ENCODE results near the gene CNTNAP4.

Gene CNTNAP4

DNA sequence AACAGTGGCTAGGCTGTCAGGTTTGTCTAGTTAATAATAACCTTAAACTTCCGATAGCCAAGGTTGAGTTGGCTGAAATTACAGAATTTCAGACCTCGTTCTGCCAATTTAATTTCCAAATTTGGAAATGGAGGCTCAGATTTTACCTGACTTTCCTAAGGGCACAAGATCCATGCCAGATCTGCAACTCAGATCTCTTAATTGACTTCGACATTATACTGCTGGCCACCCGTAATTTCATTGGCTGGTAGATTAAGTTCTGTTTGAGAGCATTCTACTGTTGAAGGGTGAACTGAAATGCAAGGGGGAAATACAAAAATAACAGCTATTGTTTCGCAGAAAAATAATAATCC is 210.8 kb downstream of the CNTNAP4 start:
- no peak for DNase-seq (ENCODE audit: low read depth)

DNA sequence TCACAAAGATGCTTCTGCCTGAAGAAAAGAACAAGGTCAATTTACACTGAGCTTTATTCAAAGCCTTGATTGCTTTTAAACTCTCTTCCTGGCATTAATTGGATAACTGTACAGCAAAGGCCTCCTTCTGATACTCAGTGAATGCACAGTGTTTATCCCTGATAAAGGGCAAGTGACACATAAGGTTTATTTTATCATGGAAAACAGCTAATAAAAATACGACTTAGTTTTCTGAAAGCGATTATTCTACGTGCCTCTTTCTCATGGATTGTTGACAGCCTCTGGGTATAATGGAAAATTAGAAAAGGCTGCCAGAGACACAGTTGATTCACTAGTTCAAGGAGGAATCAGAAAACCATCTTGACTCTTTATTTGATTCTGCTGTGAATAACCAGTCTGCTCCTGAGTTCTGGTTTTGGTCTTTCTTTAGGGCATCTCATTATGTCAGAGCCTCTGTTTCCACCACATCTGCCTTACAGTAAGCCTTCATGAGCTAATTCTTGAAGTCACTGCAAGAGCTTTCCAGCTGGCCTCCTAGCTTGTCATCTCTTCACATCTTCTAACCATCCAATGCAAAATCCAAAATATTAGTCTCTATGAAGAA is 212.9 kb downstream of the CNTNAP4 start:
- DNase-seq (ENCODE audit: low read depth): no peak
- TF ChIP-seq, protein P1, sequence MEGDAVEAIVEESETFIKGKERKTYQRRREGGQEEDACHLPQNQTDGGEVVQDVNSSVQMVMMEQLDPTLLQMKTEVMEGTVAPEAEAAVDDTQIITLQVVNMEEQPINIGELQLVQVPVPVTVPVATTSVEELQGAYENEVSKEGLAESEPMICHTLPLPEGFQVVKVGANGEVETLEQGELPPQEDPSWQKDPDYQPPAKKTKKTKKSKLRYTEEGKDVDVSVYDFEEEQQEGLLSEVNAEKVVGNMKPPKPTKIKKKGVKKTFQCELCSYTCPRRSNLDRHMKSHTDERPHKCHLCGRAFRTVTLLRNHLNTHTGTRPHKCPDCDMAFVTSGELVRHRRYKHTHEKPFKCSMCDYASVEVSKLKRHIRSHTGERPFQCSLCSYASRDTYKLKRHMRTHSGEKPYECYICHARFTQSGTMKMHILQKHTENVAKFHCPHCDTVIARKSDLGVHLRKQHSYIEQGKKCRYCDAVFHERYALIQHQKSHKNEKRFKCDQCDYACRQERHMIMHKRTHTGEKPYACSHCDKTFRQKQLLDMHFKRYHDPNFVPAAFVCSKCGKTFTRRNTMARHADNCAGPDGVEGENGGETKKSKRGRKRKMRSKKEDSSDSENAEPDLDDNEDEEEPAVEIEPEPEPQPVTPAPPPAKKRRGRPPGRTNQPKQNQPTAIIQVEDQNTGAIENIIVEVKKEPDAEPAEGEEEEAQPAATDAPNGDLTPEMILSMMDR (IDR thresholded peaks at IDR 0.05; ENCODE audit: insufficient read depth, low read depth, low read length, missing control alignments): no peak
- no peak overlapping the region for H3K4me3 ChIP-seq (ENCODE audit: low read length)

More for the DNA sequence above, 210.8 kb downstream of the CNTNAP4 start:
- no peak overlapping the region for H3K4me3 ChIP-seq (ENCODE audit: low read length)
- TF ChIP-seq, protein P1 (IDR thresholded peaks at IDR 0.05; ENCODE audit: insufficient read depth, low read depth, low read length, missing control alignments): no peak

DNA sequence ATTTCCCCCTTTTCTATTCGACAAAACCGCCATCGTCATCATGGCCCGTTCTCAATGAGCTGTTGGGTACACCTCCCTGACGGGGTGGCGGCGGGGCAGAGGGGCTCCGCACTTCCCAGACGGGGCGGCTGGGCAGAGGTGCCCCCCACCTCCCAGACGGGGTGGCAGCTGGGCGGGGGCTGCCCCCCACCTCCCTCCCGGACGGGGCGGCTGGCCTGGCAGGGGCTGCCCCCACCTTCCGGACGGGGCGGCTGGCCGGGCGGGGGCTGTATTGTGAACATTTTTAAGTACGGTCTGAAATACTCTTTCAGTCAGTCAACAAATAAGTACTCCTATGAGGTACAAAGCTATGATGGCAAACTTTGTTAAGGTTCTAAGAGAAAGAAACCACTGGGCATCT is 222.8 kb downstream of the CNTNAP4 start:
- no peak overlapping the region for H3K4me3 ChIP-seq (ENCODE audit: low read length)
- DNase-seq (ENCODE audit: low read depth): no peak
- TF ChIP-seq, protein P1 (IDR thresholded peaks at IDR 0.05; ENCODE audit: insufficient read depth, low read depth, low read length, missing control alignments): no peak

DNA sequence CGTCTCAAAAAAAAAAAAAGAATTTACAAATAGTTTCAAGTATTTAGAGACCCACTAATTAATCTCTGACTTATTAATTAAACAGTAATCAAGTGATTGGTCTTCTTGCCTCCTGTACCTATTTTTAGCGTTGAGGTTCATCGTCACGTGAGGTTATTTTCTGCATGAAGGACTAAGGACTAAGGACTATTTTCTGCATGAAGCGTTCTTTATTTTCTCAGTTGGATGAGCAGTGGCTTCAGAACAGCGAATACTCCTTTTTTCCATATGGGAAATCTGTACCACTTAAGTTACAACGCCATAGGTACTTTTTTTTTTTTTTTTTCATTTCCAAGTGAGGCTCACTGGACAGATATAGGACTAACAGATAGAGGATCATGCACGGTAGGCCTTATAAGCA is 224.9 kb downstream of the CNTNAP4 start:
- TF ChIP-seq, protein P1 (IDR thresholded peaks at IDR 0.05; ENCODE audit: insufficient read depth, low read depth, low read length, missing control alignments): no peak
- no peak for DNase-seq (ENCODE audit: low read depth)
- H3K4me3 ChIP-seq (ENCODE audit: low read length): no peak overlapping the region

DNA sequence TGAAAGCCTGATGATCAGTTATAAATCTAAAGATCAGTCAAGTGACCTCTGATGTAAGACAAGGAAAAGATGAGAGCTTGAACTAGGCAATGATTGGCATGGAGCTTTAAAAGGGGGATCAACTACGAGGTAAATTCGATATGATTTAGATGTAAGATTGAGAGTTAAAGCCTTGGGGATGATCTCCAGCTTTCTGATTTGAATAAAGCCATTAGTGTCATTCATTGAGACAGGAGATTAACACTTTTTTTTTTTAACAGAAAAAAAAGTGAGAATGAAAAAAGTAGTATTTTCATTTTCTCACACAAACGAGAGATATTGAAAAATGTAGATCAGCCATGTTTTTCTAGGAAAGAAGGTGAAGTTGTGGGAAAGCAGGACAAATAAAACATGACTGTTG is 225.4 kb downstream of the CNTNAP4 start:
- TF ChIP-seq, protein P1 (IDR thresholded peaks at IDR 0.05; ENCODE audit: insufficient read depth, low read depth, low read length, missing control alignments): no peak
- DNase-seq (ENCODE audit: low read depth): no peak
- H3K4me3 ChIP-seq (ENCODE audit: low read length): no peak overlapping the region

DNA sequence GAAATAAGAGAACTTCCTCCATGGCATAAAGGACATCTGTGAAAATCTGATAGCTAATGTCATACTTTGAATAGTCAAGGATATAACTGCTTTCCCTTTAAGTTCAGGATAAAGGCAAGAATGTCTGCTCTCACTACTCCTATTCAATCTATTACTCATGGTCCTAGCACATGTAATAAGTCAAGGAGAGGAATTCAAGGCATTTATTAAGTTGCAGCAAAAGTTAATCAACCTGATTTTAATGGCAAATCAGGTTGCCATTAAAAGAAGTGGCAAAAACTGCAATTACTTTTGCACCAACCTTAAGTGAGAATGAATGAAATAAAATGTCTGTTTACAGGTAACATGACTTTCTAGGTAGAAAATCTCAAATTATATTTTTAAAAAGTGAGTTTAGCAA is 225.9 kb downstream of the CNTNAP4 start:
- no peak for DNase-seq (ENCODE audit: low read depth)
- no peak overlapping the region for H3K4me3 ChIP-seq (ENCODE audit: low read length)
- TF ChIP-seq, protein P1 (IDR thresholded peaks at IDR 0.05; ENCODE audit: insufficient read depth, low read depth, low read length, missing control alignments): no peak

DNA sequence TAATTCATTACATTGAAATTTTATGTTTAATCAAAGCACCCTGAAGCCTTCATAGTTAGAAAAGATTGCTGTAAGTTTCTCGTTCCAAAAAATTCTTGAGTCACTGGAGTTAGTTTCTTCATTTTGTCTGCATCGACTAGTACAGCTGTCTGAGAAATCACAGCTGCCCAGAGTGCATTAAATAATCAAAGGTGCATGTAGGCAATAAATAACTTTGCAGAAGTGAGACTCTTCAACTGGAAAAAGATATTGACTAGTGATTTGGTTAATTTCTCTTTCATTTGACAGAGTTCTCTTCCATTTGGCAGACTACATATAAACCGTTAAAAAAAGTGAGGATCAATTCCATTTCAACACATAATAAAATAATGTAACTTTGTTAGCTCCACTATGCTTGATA is 234.0 kb downstream of the CNTNAP4 start:
- TF ChIP-seq, protein P1 (IDR thresholded peaks at IDR 0.05; ENCODE audit: insufficient read depth, low read depth, low read length, missing control alignments): no peak
- no peak for DNase-seq (ENCODE audit: low read depth)
- H3K4me3 ChIP-seq (ENCODE audit: low read length): no peak overlapping the region

Measured in epithelial cell of esophagus (primary cell).